Stomach (tissue), 9 donors: Measurements from ENCODE around the gene HSPG2. TPM values are rescaled to one million over a fixed set of nuclear protein-coding genes. Genes with fewer than 3 reads are reported as not detected.
"Not testable (repeated sequence)": the region's sequence is repeated elsewhere in the genome, so short reads cannot be mapped to it uniquely, and the experiment has no call there.

ENCODE experiments used
- DNase-seq, 2 donors: peaks; one replicate each; pipeline versions ENCODE4 v3.0.0 to v3.0.0-alpha.2; 2013 to 2019
- H3K27ac ChIP-seq, 5 donors: fragments of 200-600 bp in 4 of 5; sonication (generic) in 4 of 5; one replicate each; pipeline ENCODE4 v1.5.1; 2013 to 2019; ENCODE audit warnings: mild to moderate bottlenecking in 1 of 5, moderate library complexity in 1 of 5
- H3K27me3 ChIP-seq, 3 donors: fragments of 200-600 bp; sonication (generic); one replicate each; pipeline ENCODE4 v1.5.1; 2017 to 2019; ENCODE audit warnings: mixed run types in 1 of 3
- H3K36me3 ChIP-seq, 4 donors: fragments of 200-600 bp; sonication (generic); 1 replicate in 3 of 4; 2 replicates in 1 of 4; pipeline ENCODE4 v1.5.1; 2016 to 2019
- H3K4me1 ChIP-seq, 4 donors: fragments of 200-600 bp; sonication (generic); one replicate each; pipeline ENCODE4 v1.5.1; 2016 to 2019
- H3K4me3 ChIP-seq, 4 donors: fragments of 200-600 bp; sonication (generic) in 3 of 4; one replicate each; pipeline ENCODE4 v1.5.1; 2016 to 2019; ENCODE audit warnings: mild to moderate bottlenecking in 1 of 4
- H3K9me3 ChIP-seq, 4 donors: fragments of 200-600 bp; sonication (generic); one replicate each; pipeline ENCODE4 v1.5.1; 2016 to 2019
- CTCF ChIP-seq, 7 experiments: fragments of 450-650 bp in 4 of 7; fragments of 200-600 bp in 3 of 7; sonication (generic) in 3 of 7; IDR thresholded peaks; one replicate each; pipeline ENCODE4 v1.5.1; 2016 to 2019; ENCODE audit warnings: antibody characterized with exemption in 7 of 7, control low read depth in 2 of 7, mild to moderate bottlenecking in 1 of 7
- EP300 ChIP-seq: sonication (generic); formaldehyde crosslinking; IDR thresholded peaks from one replicate; pipeline ENCODE4 v1.6.1; 2017; ENCODE audit warnings: antibody characterized with exemption
- POLR2A ChIP-seq, 4 donors: fragments of 450-650 bp; IDR thresholded peaks; one replicate each; pipeline ENCODE4 v1.6.1; 2016; ENCODE audit warnings: antibody characterized with exemption in 4 of 4, control low read depth in 2 of 4, mild to moderate bottlenecking in 1 of 4, moderate library complexity in 1 of 4
- POLR2AphosphoS5 ChIP-seq, 3 donors: sonication (generic); formaldehyde crosslinking; IDR thresholded peaks; one replicate each; pipeline ENCODE4 v1.6.1; 2016; ENCODE audit warnings: antibody characterized with exemption in 3 of 3
- WGBS, 5 donors: extraction: QIAGEN DNeasy Blood & Tissue Kit in 3 of 5; methylation state at CpG; one replicate each; pipeline versions ENCODE4 v1.1.5 to v1.1.7; 2013 to 2018; 5-methylcytosine and 5-hydroxymethylcytosine counted together
- intact Hi-C: fragments of 100-400 bp; cut with DNase I; formaldehyde crosslinking; loops from one replicate; pipeline ENCODE4 v1.15.1; 2023; ENCODE audit warnings: low total_unique reads
- polyA plus RNA-seq, 3 donors: library from polyadenylated mRNA; stranded (reverse); fragments of 200-250 nt; gene quantifications; one replicate each; pipeline ENCODE4 v1.2.3, GENCODE V29; 2013
- total RNA-seq, 5 donors: library from RNA; depleted of rRNA; stranded (reverse); fragments of >200 nt; gene quantifications; one replicate each; pipeline versions ENCODE4 v1.1.0 to v1.2.3, GENCODE V29; 2014 to 2016
- donor health status: healthy with polysubstance abuse.
- donor health status: Bipolar disorder and iron deficiency.
- donor health status: healthy.

HSPG2 gene
- total and polyA plus RNA-seq, 8 donors, result 21.7 to 504 (median 133) TPM

GRCh38 chr1:21781815-21782348 lies 155.2 kb downstream of the HSPG2 start:
- Histone ChIP-seq H3K4me3 (peak overlapping the region; percentile 78 to 100 (median 96)), H3K9me3 (no peaks in the 10 kb centered on the region), H3K27ac (peak overlapping the region; percentile 96 to 100 (median 99)), H3K27me3 (no peaks in the 10 kb centered on the region), H3K36me3 (no peaks in the 10 kb centered on the region), H3K4me1 (peaks cover 34 to 49% (median 39%) of the 10 kb centered on the region in 4 donors)
- 0 to 1% (median 1%) methylated on average over 17 of the region's 17 CpGs for WGBS, 5 donors
- TF ChIP-seq EP300, result no peak
- TF ChIP-seq CTCF (IDR thresholded peaks at IDR 0.05), result no peak
- no peak for TF ChIP-seq POLR2A (IDR thresholded peaks at IDR 0.05)
- no peak for TF ChIP-seq POLR2AphosphoS5 (IDR thresholded peaks at IDR 0.05)
- peak in 1 of 2 donors; percentile 53 for DNase-seq
- intact Hi-C loops, result no loop called here

DNA sequence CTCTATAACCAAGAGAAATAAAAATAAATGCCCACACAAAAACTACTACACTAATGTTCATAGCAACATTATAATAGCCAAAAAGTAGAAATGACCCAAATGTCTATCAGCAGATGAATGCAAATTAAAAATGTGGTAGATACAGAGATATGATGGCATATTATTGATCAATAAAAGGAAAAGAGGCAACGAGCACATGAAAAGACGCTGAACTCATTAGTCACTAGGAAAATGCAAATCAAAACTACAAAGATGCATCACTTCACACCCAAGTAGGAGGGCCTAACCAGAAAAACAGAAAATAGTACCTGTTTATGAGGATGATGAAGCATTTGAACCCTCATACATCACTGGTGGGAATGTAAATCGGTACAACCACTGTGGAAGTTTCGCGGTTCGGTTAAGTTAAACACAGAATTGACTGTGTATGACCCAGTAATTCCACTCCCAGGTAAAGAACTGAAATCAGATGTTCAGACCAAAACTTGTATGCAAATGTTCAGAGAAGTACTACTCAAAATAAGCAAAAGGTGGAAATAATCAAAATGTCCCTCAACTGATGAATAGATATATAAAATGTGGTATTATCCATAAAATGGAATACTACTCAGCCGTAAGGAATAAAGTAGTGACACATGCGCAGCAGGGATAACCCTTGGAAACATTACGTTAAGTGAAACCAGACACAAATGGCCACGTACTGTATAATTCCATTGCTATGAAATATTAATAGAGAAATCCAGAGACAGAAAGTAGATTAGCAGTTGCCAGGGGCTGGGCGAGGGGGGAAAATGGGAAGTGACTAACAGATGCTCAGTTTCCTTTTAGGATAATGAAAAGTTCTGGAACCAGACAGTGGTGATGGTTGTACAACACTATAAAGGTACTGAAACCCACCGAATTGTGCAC lies 157.2 kb downstream of the HSPG2 start:
- peaks cover 34 to 69% (median 53%) of the 10 kb centered on the region in 4 donors for H3K4me1 ChIP-seq
- DNase-seq, result no peak
- peak overlapping the region in 3 of 5 donors; percentile 39 to 100 (median 99) for H3K27ac ChIP-seq
- no peaks in the 10 kb centered on the region for H3K9me3 ChIP-seq
- intact Hi-C loops, result no loop called here
- H3K36me3 ChIP-seq, result no peaks in the 10 kb centered on the region
- peak overlapping the region in 1 of 4 donors; percentile 100 for H3K4me3 ChIP-seq
- H3K27me3 ChIP-seq, result no peaks in the 10 kb centered on the region
- 74 to 80% (median 77%) methylated on average over 12 of the region's 12 CpGs for WGBS, 5 donors
- TF ChIP-seq POLR2AphosphoS5 (IDR thresholded peaks at IDR 0.05) (no peak), POLR2A (IDR thresholded peaks at IDR 0.05) (no peak), CTCF (IDR thresholded peaks at IDR 0.05) (no peak), EP300 (no peak)

- Histone ChIP-seq H3K27me3 (no peaks in the 10 kb centered on the region), H3K36me3 (no peaks in the 10 kb centered on the region), H3K9me3 (no peaks in the 10 kb centered on the region), H3K4me1 (peaks cover 26 to 70% (median 47%) of the 10 kb centered on the region in 4 donors), H3K27ac (no peak overlapping the region), H3K4me3 (no peak overlapping the region)
- no peak for DNase-seq
- WGBS, 5 donors, result 88 to 98% (median 98%) methylated on average over 2 of the region's 2 CpGs
- TF ChIP-seq POLR2AphosphoS5 (IDR thresholded peaks at IDR 0.05) (no peak), EP300 (no peak), POLR2A (IDR thresholded peaks at IDR 0.05) (no peak), CTCF (IDR thresholded peaks at IDR 0.05) (no peak)
- intact Hi-C loops, result no loop called here
These were observed 158.7 kb downstream of the HSPG2 start for GRCh38 chr1:21778405-21778727.

DNA sequence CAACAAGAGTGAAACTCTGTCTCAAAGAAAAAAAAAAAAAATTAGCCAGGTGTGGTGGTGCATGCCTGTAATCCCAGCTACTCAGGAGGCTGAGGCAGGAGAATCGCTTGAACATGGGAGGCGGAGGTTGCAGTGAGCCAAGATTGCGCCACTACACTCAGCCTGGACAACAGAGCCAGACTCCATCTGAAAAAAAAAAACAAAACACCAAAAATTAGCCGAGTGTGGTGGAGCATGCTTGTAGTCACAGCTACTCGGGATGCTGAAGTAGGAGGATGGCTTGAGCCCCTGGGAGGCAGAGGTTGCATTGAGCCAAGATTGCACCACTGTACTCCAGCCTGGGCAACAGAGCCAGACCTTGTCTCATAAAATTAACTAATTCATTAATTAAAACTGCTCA lies 160.2 kb downstream of the HSPG2 start:
- peak overlapping the region in 1 of 5 donors; percentile 20 for H3K27ac ChIP-seq
- H3K4me3 ChIP-seq, intact Hi-C loops, DNase-seq, H3K27me3 ChIP-seq, H3K9me3 ChIP-seq, H3K36me3 ChIP-seq: not testable (repeated sequence)
- H3K4me1 ChIP-seq, result peaks cover 24 to 74% (median 47%) of the 10 kb centered on the region in 4 donors
- 79 to 95% (median 84%) methylated on average over 5 of the region's 5 CpGs for WGBS, 5 donors
